IMR-90 (cell line): ENCODE results near the gene OR5A2.

Experiments
- CHD1 ChIP-seq: IDR thresholded peaks from 2 replicates; pipeline ENCODE4 v1.6.1; 2012; ENCODE audit warnings: low read depth, low read length, improper control_type of control experiment
- MAFK ChIP-seq: IDR thresholded peaks from 2 replicates; pipeline ENCODE4 v1.6.1; 2012; ENCODE audit warnings: low read depth, low read length, improper control_type of control experiment
- MAZ ChIP-seq: IDR thresholded peaks from 2 replicates; pipeline ENCODE4 v1.6.1; 2012; ENCODE audit warnings: low read depth, mild to moderate bottlenecking, low read length, improper control_type of control experiment, moderate library complexity, borderline replicate concordance
- MXI1 ChIP-seq: IDR thresholded peaks from 2 replicates; pipeline ENCODE4 v1.6.1; 2012; ENCODE audit warnings: low read depth, mild to moderate bottlenecking, low read length, moderate library complexity, borderline replicate concordance
- POLR2A ChIP-seq: IDR thresholded peaks from 2 replicates; pipeline ENCODE4 v1.6.1; 2012; ENCODE audit warnings: mild to moderate bottlenecking, low read depth, low read length
- RAD21 ChIP-seq: IDR thresholded peaks from 2 replicates; pipeline ENCODE4 v1.6.1; 2012; ENCODE audit warnings: low read length, improper control_type of control experiment
- TF ChIP-seq, protein P1 (sequence below): conservative IDR thresholded peaks from 2 replicates; pipeline ENCODE4 v1.5.1; 2012; ENCODE audit warnings: mild to moderate bottlenecking, low read depth, low read length, improper control_type of control experiment

DNA sequence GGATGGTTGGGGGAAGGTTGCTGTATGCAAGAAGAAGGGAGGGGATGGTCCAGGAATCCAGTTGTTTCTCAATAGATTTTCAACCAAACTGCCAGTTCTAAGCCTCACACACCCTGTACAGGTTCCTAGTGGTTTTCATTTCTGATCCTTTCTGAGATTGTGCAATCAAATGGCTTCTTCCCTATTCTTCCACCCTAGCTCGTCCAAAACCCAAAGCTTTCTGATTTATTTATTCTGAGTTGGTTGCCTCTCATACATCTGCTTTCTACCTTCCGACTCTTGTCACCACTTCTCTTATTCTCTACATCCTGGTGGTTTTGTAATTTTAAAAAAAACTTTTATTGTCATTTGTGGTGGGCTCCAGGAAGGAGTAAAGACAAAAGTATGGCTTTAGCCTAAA lies 12.6 kb downstream of the OR5A2 start:
- no peak for TF ChIP-seq POLR2A
- TF ChIP-seq, protein P1, sequence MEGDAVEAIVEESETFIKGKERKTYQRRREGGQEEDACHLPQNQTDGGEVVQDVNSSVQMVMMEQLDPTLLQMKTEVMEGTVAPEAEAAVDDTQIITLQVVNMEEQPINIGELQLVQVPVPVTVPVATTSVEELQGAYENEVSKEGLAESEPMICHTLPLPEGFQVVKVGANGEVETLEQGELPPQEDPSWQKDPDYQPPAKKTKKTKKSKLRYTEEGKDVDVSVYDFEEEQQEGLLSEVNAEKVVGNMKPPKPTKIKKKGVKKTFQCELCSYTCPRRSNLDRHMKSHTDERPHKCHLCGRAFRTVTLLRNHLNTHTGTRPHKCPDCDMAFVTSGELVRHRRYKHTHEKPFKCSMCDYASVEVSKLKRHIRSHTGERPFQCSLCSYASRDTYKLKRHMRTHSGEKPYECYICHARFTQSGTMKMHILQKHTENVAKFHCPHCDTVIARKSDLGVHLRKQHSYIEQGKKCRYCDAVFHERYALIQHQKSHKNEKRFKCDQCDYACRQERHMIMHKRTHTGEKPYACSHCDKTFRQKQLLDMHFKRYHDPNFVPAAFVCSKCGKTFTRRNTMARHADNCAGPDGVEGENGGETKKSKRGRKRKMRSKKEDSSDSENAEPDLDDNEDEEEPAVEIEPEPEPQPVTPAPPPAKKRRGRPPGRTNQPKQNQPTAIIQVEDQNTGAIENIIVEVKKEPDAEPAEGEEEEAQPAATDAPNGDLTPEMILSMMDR, result no peak
- TF ChIP-seq RAD21, result no peak
- TF ChIP-seq MAFK, result no peak
- TF ChIP-seq CHD1, result no peak
- no peak for TF ChIP-seq MXI1
- TF ChIP-seq MAZ, result no peak
